WERI-Rb-1 (cell line): Measurements from ENCODE around the gene SUMF1.

ENCODE experiments used
- DNase-seq: peaks from one replicate; pipeline ENCODE4 v3.0.0-alpha.2; 2020
- H3K27ac ChIP-seq: fragments of 250-450 bp; sonication (Bioruptor Pico); 2 replicates; pipeline ENCODE4 v1.5.1; 2020; ENCODE audit warnings: mild to moderate bottlenecking, moderate library complexity
- H3K27me3 ChIP-seq: fragments of 250-450 bp; sonication (Bioruptor Pico); 2 replicates; pipeline ENCODE4 v1.5.1; 2021; ENCODE audit warnings: mild to moderate bottlenecking, low read depth, moderate library complexity; ENCODE audit not compliant: insufficient read depth, severe bottlenecking
- H3K36me3 ChIP-seq: fragments of 250-450 bp; sonication (Bioruptor Pico); 2 replicates; pipeline ENCODE4 v1.5.1; 2020; ENCODE audit warnings: mild to moderate bottlenecking, moderate library complexity
- H3K4me3 ChIP-seq: 2 replicates; pipeline ENCODE4 v1.5.1; 2011; ENCODE audit warnings: low read depth, mild to moderate bottlenecking, control low read depth, low read length
- H3K9me3 ChIP-seq: fragments of 250-450 bp; sonication (Bioruptor Pico); 2 replicates; pipeline ENCODE4 v1.5.1; 2021; ENCODE audit warnings: mild to moderate bottlenecking, moderate library complexity; ENCODE audit not compliant: severe bottlenecking
- CTCF ChIP-seq: IDR thresholded peaks from 2 replicates; pipeline ENCODE4 v1.5.1; 2011; ENCODE audit warnings: low read depth, mild to moderate bottlenecking, control low read depth, inconsistent platforms, low read length

Gene SUMF1

DNA sequence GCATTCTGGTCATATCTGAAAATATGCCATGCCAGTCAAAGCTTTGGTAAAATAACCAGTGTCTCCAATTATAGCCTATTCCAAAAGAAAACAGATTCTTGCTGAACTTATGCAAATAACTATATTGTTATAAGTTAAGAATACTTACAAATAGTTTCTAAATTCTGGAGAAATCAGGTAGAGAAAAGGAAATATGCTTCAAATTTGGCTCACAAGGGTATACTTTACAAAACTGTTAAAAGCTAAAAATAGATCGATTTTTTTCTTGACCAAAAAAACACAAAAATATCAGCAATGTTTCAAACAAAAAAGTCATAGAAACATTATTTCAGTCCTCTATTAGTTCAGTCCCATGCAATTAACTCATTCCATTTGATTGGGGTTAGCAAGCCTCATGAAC is 140.2 kb downstream of the SUMF1 start:
- Histone ChIP-seq H3K9me3 (peaks cover 5% of the 10 kb centered on the region), H3K4me3 (no peak overlapping the region), H3K36me3 (no peaks in the 10 kb centered on the region), H3K27me3 (no peaks in the 10 kb centered on the region), H3K27ac (no peak overlapping the region)
- TF ChIP-seq CTCF: no peak
- no peak for DNase-seq

GRCh38 chr3:4323246-4324027 is 143.6 kb downstream of the SUMF1 start:
- H3K27ac ChIP-seq: no peak overlapping the region
- no peaks in the 10 kb centered on the region for H3K27me3 ChIP-seq
- TF ChIP-seq CTCF: no peak

GRCh38 chr3:4322635-4323034 is 144.4 kb downstream of the SUMF1 start:
- no peak overlapping the region for H3K27ac ChIP-seq
- DNase-seq: no peak
- no peaks in the 10 kb centered on the region; the same call in 1 of the 2 replicates for H3K36me3 ChIP-seq
- no peaks in the 10 kb centered on the region for H3K9me3 ChIP-seq
- H3K27me3 ChIP-seq: no peaks in the 10 kb centered on the region
- no peak for TF ChIP-seq CTCF
- H3K4me3 ChIP-seq: no peak overlapping the region

More at GRCh38 chr3:4323246-4324027, 143.6 kb downstream of the SUMF1 start:
- DNase-seq: no peak
- H3K4me3 ChIP-seq: no peak overlapping the region
- H3K36me3 ChIP-seq: no peaks in the 10 kb centered on the region
- no peaks in the 10 kb centered on the region for H3K9me3 ChIP-seq

- DNase-seq: no peak
- H3K9me3 ChIP-seq: no peaks in the 10 kb centered on the region
- no peak overlapping the region for H3K27ac ChIP-seq
Measured at GRCh38 chr3:4321732-4322131, 145.3 kb downstream of the SUMF1 start.

DNA sequence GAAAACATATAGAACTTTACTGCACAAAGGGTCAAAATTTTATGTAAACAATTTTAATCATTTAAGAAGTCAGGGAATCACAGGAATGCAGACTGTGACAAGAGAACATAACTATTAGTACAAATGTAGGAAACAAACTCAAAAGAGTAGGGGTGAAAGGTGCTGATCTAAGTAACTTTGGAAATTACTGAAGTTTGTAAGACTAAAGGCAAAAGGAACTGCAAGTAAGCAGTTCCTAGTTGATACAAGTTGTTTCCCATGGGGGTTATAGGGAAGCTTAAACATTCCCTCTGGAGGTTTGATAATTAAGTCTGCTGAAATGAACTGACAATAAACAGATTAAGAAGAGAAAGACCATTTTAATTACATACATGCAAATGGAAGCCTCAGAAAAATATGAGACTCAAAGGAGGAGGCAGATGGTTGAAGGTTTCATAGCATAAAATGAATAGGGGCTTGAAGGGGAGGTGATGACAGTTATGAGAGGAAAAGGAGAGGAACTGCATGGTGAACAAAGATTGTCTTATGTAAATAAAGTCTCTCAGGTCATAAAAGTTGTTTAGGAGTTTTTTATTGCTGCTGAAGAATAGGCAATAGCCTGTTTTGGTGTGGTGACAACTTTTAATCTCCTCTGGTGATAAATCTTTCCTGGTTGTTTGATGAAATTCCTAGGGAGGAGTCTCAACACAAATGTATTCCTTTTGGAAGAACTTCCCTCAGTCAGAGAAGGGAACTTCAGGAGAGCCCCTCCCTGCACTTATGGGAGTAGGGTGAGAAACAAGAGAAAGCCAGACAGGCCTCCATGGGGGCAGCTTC is 146.8 kb downstream of the SUMF1 start:
- no peak for DNase-seq
- Histone ChIP-seq H3K4me3 (no peak overlapping the region), H3K36me3 (peaks cover 13% of the 10 kb centered on the region)

More at GRCh38 chr3:4321732-4322131, 145.3 kb downstream of the SUMF1 start:
- Histone ChIP-seq H3K36me3 (peaks cover 5% of the 10 kb centered on the region), H3K27me3 (no peaks in the 10 kb centered on the region), H3K4me3 (no peak overlapping the region)
- no peak for TF ChIP-seq CTCF

More for the DNA sequence above, 146.8 kb downstream of the SUMF1 start:
- TF ChIP-seq CTCF: no peak
- H3K9me3 ChIP-seq: no peaks in the 10 kb centered on the region
- no peaks in the 10 kb centered on the region for H3K27me3 ChIP-seq
- H3K27ac ChIP-seq: no peak overlapping the region
